ENCODE results near the gene AGPAT2.

Gene AGPAT2

DNA sequence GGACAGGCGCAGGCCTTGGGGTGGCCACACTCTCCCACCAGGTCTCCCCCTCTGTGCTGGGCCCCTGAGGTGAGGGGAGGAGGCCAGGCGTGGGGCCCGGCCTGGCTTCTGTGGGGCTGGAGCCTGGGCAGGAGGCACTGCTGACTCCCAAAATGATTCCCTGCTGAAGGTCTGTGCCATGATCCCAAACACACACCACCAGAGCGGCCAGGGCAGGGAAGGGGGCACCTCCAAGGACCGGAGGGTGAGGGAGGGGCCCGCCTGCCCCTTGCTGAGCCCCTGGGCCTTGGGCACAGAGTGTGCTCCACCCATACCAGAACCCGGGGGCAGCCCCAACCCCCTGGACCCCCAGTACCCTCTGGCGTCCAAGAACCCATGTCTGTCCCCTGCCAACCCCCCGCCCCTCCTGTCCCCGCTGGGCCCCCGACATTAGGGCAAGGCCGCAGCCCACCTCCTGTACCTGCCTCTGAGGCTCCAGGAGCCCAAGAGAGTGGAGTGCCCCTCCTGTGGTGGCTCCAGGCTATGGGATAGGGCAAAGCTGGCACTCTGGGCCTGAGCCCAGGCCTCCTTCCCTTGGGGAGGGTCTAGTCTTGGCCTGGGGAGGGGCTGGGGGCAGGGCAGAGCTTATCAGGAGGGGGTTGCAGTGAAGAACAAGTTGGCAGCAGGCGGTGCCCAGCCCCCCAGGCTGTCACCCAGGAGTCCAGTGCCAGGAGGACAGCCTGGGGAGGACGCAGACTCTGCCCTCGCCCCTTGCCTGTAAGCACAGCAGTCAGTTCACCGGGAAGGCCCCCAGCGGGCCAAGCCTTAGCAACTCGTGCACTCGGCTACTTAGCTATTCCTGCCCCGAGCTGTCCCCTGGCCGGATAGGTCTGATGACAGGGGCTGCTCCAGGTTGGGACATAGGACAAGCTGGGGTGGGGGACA is 27.1 kb downstream of the AGPAT2 start:
- DNase-seq = no peak

DNA sequence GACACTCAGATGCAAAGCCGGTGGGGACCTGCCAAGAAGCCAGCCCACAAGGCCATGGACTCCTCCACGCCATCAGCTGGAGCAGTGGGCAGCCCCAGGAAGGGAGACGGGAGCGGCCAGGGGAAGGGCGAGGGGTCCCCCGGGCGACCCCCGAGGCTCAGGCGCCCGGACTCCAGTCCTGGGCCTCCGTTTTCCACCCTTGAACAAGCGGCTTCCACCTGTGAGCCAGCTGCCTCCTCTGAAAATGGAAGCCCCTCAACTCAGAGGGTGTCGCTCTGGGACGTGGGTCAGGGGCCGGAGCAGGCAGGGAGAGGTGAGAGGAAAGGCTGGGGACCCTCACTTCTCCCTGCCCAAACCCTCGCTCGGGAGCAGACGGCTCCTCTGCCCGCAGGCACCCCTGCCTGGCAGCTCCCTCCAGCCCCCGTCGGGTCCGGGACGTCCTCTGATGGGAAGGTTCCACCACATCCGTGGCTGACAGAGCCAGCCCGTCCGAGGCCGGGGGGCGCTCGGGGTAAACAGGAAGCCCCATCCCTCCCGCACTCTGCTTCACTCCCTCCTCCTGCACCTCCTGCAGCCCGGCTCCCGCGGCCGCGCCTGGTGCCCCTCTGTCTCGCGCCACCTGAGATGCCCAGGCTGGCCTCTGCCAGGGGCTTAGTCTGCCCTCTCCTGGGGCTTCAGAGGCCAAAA is 28.3 kb downstream of the AGPAT2 start:
- no peak for DNase-seq

DNA sequence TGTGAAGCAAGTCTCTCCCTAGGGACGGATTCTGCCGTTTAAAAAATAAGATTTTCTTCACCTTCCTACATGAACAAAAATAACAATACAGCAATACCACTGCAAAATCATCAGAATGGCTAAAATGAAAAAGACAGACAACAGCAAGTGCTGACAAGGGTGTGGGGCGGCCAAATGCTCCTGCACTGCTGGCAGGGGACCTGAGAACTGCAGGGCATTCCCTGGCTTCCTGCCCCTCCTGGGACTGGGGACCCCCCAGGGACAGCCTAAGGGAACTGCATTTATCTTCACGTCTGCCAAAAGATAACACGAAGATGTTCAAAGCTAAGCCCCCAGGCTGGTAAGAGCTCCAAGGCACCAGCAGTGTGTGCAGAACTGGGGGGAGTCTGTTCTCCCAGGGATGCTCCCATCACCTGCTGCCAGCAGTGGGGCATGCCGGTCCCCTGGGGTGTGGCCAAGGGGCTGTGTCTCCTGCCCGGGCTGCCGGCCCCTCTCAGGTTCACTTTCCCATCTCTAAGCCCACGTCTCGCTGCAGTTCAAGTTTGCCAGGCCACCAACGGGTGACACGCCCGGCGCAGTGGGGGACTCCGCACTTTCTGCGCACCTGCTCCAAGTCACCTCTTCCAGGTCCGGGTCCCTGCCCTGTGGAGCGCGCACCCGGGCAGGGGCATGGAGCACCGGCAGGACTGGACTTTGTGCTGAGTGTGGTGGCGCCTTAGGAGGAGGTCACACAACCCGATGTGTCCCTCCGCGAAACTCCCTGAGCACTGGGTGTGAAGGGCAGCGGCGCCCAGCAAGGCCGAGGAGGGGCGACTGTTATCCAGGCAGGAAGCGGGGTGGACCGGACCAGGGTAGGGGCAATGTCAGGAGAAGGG is 29.0 kb downstream of the AGPAT2 start:
- no peak for DNase-seq

DNA sequence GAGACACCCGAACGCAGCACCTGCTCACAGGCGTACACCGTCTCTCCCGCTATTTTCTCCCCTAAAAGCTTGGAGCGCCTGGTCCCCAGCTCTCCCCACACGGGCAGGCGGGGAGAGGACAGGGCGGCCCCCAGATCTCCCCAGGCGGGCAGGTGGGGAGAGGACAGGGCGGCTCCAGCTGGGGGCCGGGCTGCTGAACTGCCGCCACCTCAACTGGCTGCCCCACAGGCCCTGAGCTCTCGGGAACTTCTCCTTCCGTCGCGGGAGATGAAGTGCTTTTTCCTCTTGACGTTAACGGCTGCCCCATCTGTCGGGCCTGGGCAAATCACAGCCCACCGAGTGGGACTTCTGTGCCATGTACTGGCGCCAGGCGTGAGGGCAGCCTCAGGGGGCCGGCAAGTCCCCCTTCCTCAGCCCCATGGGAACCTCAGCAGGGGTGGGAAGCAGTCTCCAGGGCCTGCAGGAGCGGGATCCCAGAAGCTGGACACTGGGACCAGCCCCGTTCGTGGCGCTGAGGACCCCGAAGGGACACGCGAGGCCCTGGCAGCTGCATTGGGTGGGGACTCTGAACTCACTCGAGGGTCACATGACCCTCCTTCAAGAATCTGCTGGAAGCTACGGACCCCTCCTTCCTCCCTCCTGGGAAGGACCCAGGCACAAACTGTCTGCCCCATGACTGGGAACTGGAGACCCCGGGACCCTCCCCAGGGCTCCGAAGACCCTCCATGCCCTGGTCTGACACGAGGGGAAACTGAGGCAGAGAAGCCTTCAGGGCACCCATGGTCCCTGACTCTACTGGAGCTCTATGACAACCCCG is 30.3 kb downstream of the AGPAT2 start:
- peak; percentile 42 for DNase-seq

DNA sequence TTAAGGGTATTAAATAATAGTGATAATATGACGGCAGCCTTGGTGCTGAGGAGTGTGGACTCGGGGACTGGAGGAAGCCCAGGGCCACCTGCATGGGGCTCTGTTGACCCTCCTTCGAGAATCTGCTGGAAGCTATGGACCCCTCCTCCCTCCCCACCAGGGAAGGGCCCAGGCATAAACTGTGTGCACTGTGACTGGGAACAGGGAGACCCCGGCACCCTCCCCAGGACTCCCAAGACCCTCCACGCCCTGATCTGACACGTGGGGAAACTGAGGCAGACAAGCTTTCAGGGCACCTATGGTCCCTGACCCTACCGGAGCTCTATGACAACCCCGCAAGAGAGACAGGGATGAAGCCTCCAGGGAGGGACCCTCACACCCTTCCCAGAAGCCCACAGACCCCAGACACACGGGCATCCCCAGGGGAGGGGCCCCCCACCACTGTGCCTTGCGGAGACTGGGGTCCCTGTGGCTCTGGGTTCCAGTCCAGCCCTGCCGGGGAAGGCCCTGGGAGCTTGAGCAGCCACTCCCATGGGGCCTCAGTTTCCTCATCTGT is 31.0 kb downstream of the AGPAT2 start:
- DNase-seq = no peak

DNA sequence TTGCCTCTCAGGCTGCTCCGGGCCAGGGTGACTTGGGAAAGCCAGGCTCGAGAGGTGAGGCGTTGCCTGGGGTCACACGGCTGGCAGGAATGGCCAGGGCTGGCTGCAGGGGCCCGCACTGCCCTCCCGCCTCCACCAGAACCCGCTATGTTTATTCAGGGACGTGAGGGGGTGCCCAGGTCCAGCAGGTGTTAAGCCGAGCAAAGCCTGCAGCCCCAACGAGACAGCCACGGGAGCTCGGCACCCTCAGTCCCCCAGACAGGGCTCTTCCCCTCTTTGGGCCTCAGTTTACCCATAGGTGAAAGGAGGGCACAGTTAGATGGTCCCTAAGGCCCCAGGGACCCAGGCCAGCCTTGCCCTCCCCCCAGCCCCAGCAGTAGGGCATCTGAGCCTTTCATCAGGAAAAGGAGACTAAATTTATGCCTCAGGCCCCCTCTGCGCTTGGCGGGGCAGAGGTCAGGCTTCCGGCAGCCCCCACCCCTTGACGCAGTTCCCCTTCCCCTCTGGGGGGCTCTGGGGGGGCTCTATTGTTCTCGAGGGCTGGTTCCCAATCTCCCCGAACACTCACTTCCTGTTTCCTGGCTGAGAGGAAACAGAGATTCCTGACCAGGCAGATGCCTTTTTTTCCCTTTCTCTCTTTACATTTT is 31.6 kb downstream of the AGPAT2 start:
- no peak for DNase-seq

DNA sequence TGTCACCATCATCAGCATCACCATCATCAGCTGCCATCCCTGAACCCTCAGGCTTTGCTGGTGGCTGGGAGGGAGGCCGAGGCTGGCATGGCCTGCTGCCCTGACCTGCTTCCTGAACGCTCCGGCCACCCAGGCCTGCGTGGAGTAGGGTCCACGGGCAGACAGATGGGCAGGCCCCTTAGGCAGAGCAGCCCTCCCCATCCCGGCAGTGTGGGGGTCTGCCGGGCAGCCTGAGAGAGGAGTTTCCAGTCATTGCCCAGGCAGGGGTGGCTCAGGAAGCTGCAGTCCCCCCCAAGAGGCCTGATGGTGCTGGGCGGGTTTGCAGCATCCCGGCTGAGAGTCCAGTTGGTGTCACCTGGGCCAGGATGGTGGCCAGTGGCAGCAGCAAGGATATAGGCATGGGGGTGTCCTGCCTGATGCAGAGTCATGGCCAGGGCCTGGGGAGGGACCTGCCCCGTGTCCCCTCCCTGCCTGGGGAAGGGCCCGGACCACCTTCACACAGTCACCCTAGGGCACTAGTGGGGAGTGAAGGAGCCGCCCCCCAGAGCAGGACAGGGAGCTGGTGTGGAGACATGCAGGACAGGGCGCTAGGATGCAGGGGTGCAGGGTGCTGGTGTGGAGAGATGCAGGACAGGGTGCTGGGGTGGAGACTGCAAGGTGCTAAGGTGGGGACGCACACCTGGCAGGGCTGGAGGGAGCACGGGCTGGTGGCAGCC is 32.3 kb downstream of the AGPAT2 start:
- no peak for DNase-seq

DNA sequence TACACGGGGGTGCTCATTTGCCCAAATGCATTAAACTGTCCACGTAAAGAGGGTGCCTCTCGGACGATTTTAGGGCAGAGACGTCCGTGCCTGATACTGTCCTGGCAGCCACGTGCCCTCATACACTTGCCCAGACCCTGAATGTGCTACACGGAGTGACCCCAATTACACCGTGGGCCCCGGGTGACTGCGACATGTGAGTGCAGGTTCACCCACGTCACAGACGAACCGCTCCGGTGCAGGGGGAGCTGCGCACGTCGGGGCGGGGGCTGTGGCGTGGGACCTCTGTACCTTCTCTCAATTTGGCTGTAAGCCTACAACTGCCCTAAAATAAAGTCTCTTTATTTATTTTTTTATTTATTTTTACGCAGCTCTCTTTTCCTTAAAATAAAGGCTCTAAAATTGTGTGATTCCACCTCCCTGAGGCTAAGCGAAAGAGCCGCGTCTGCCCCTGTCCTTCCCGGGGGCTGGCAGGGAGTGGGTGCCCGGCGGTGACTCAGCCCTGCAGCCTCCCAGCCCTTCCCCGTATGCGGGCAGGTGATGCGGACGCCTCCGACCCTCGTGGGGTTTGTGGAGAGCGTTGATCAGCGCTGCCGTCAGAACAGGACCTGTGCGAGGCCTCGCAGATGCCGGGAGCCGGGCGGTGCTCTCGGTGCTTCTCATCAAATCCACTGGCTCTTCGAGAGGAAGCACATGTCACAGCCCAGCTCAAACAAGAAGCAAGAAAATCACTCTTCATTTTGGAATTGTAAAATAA is 33.8 kb downstream of the AGPAT2 start:
- DNase-seq = no peak

DNA sequence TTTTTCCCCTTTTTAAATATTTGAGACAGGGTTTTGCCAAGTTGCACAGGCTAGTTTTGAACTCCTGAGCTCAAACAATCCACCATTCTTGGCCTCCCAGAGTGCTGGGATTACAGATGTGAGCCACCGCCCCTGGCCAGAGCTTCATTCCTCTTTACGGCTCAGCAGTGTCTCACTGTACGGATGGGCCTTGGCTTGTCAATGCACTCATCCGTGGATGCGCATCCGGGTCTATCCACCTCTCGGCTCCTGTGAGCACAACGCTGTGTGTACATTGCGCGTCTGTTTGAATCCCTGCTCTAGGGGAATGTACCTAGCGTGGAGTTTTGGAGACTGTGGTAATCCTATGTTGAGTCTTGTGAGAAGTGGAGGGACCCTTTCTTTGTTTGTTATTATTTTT is 35.4 kb downstream of the AGPAT2 start:
- DNase-seq = no peak

DNA sequence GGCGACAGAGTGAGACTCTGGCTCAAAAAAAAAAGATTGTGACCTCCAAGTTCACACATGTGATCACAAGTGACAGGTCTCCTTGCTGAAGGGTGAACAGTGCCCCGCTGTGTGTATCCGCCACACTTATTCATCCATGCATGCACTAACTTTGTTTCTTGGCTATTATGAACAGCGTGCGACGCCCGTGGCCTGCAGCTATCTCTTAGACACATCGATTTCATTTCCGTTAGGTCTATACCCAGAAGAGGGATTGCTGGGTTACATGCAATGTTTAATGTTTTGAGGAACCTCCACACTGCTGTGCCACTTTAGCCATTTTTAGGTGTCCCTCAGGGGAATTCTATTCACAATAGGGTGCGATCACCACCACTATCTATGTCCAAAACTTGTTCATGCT is 36.6 kb downstream of the AGPAT2 start:
- no peak for DNase-seq

DNA sequence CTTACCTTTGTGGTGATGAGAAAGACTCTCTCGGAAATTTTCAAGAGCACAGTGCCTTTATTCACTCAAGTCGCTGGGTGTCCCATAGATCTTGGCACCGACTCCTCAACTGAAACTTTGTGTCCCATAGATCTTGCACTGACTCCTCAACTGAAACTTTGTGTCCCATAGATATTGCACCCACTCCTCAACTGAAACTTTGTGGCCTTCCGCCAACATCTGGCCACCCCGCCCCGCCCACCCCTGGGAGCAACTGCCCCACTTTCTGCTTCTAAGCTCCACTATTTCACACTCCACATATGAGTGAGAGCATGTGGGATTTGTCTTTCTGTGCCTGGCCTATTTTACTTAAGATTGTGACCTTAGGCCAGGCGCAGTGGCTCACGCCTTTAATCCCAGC is 37.2 kb downstream of the AGPAT2 start:
- DNase-seq = no peak

DNA sequence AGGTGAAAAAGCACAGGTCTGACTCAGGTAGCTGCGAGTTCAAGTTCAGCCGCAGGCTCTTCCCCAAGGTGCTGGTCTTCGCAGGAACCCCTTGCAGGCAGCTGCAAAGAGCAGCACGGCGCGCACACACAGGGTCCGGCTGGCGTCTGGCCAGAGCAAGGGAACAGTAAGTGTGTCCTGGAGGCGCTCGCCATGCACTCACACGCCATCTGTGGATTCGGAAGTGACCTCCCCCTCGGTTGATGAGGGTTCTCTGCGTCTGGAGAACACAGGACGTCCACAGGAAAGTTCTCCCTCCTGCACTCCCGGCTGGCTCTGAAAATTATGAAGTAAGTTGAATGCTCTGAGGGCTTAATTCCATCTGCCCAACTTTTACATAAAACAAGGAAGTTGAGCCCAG is 38.5 kb downstream of the AGPAT2 start:
- DNase-seq = no peak

DNA sequence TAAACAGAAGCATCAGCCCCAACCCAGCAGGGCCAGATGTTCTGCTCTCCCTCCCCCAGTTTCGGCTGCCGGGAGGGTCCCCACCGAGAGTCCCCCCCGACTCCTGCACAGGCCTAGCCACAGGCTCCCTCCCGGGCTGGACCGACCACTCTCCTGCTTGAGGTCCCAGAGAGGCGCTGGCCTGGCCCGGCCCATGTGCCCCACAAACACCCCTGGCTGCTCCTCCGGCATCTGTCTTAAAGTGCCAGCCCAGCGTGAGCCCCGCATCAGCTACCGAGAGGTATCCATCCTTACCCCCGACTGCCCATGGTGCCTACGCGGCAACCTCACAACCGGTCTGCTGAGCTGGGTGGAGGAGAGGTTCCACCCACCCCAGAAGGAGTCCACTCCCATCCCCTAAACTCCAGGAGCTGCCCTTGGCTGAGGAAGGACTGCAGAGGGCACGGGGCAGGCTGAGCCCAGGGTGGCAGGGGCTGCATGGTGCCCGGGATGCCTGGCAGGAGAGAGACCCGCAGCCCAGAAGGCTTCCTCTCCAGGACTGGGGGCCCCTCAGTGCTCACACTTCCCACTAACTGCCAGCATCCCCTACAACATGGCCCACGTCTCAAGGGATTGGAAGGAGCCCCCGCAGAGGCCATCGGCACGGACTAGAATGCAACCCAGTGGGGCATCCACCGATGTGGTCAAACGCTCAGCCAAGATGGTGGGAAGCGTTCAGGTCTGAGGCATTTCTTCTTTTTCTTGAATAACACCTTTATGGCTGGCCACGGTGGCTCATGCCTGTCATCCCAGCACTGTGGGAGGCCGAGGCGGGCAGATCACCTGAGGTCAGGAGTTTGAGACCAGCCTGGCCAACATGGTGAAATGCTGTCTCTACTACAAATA is 40.2 kb downstream of the AGPAT2 start:
- DNase-seq = no peak

DNA sequence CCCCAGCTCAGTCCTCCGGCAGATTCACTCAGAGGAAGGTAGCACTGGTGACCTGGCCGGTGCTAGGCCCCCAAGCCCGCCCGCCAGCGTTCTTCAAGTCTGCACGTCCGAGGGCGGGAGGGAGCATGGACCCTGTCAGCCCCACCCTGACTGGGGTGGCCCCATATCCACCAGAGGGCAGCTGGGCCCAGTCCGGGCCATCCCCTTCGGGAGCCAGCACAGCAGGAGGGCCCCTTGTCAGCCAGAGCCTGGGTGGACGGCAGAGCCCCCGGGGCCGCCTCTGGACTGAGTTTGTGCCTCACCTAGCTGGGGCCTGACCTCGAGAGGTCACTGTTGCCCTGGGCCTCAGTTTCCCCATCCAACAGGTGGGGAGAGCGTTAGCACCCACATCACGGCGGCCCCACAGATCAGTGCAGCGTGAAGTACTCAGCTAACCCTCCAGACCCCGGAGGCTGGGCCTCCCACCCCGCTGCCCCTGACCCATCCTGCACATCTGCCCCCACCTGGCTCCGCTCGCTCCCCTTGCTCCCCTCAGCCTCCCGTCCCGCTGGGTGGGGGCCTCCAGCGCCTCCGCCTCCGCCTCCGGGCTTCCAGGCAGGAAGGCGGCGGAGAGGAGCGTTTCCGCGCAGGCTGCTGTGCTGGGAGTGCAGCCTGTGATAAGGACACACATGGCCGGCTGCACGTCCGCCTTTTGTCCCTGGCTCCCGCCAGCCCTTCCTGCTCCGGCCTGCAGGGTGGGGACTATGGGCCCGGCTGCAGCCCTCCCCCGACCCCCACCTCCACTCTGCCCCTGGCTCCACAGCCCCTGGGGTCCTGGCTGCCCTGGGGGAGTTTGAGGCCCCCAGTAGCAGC is 41.1 kb downstream of the AGPAT2 start:
- peak; percentile 33 for DNase-seq

DNA sequence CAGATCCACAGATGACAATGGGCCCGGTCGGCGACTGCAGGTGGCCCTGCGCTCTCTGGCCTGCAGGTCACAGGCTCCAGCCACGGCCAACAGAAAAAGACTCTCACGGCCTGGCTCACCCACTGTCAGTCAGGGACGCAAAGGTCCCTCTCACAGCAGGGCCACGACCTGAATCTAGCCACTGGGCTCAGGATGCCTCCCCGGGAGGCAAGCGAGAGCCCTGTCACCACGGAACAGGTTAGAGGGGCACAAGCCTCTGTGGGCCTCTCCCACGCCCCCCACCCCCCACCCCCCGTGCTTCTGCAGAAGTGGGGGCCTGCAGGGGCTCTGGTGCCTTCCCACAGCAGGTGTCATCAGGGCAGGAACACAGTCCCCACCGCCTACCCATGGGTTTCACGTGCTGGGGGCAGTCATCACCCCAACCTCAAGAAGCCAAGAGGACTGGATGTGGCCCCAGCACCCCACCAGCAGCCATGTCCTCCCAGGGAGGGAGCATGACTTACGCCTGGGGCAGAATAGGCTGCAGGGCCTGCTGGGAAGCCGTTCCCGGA is 41.8 kb downstream of the AGPAT2 start:
- no peak for DNase-seq

DNA sequence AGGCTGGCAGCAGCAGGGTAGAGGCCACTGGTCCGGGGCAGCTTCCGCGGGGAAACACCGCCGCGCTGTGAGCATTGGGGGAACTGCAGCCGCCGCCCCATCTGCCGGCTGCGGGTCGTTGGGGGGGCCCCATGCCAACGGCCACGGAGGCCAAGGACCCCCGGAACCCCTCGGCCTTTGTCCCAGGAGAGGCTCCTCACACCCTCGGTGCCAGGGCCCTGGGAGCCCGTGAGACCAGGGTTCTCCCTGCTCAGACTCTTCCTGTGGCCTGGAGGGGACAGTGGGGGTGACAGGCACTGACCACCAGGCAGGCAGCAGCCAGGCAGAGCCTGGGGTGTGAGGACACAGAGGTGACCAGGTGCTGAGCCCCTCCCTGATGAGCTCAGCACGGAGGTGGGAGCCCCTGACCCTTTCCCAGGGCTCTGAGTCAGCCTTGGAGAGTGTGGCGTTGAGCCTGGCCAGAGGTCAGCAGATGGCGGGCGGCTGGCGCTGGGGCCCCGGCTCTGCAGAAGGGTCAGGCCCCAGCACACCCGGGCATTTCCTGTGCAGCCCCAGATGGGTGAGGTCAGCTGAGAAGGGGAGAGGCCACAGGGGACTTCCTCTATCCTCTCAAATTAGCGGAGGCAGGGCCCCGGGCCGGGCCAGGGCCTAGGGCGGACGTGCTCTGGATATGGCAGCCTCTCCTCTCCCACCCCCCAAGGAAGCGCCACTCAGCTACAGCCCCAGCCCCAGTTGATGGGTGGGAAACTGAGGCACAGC is 42.5 kb downstream of the AGPAT2 start:
- DNase-seq = peak; percentile 95

DNA sequence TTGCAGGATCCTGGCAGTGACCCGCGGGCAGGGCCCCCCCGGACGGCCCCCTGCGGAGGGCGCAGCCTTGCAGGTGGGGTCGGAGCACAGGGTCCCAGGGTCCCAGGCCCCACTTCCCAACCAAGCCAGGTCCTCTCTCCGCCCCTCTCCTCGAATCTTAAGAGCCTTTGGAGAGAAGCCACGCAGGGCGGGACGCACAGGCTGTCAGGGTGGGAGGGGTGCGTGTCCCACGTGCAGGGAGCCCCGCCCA is 43.0 kb downstream of the AGPAT2 start:
- peak; percentile 94 for DNase-seq
